ENCODE data around the gene GMPPB. TPM values are rescaled to one million over a fixed set of nuclear protein-coding genes. Genes with fewer than 3 reads are reported as not detected.

GMPPB gene
- total RNA-seq, 3 donors from 2014 or later = 17.4 to 40.0 (median 21.2) TPM

DNA sequence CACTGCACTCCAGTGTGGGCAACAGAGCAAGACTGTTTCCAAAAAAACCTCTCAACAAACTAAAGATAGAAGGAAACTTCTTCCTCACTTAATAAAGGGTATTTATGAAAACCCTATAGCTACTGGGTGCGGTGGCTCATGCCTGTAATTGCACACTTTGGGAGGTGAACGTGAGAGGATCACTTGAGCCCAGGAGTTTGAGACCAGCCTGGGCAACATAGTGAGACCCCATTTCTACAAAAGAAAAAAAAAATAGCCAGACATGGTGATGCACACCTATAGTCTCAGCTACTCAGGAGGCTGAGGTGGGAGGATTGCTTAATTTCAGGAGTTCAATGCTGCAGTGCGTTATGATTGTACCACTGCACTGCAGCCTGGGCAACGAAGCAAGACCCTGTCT lies 40.2 kb upstream of the GMPPB start:
- Histone ChIP-seq H3K4me3 (no peak overlapping the region), H3K36me3 (no peaks in the 10 kb centered on the region), H3K27ac (no peak overlapping the region), H3K27me3 (no peaks in the 10 kb centered on the region), H3K9me3 (no peaks in the 10 kb centered on the region), H3K4me1 (no peaks in the 10 kb centered on the region)
- intact Hi-C loops (cut with DNase I; ENCODE audit: low total_unique reads) = no loop called here
- DNase-seq (ENCODE audit: low spot score in 2 of 2) = no peak
- TF ChIP-seq POLR2A (IDR thresholded peaks at IDR 0.05) (no peak), POLR2AphosphoS5 (IDR thresholded peaks at IDR 0.05) (no peak)
- TF ChIP-seq, protein P1, sequence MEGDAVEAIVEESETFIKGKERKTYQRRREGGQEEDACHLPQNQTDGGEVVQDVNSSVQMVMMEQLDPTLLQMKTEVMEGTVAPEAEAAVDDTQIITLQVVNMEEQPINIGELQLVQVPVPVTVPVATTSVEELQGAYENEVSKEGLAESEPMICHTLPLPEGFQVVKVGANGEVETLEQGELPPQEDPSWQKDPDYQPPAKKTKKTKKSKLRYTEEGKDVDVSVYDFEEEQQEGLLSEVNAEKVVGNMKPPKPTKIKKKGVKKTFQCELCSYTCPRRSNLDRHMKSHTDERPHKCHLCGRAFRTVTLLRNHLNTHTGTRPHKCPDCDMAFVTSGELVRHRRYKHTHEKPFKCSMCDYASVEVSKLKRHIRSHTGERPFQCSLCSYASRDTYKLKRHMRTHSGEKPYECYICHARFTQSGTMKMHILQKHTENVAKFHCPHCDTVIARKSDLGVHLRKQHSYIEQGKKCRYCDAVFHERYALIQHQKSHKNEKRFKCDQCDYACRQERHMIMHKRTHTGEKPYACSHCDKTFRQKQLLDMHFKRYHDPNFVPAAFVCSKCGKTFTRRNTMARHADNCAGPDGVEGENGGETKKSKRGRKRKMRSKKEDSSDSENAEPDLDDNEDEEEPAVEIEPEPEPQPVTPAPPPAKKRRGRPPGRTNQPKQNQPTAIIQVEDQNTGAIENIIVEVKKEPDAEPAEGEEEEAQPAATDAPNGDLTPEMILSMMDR (IDR thresholded peaks at IDR 0.05) = no peak

DNA sequence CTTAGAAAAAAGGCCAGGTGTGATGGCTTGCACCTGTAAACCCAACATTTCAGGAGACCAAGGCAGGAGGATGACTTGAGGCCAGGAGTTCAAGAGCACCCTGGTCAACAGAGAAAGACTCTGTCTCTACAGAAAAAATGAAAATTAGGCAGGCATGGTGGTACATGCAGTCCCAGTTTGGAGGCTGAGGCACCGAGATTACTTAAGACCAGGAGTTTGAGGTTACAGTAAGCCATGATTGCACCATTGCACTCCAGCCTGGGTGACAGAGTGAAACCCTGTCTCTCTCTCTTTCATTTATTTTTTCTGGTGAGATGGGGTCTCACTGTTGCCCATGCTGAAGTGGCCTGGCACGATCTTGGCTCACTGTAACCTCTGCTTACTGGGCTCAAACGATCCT lies 37.9 kb upstream of the GMPPB start:
- no peaks in the 10 kb centered on the region for H3K9me3 ChIP-seq
- DNase-seq (ENCODE audit: low spot score in 2 of 2) = no peak
- H3K27me3 ChIP-seq = no peaks in the 10 kb centered on the region
- no peak overlapping the region for H3K27ac ChIP-seq
- H3K4me1 ChIP-seq = no peaks in the 10 kb centered on the region
- H3K4me3 ChIP-seq = no peak overlapping the region
- intact Hi-C loops (cut with DNase I; ENCODE audit: low total_unique reads) = no loop called here
- TF ChIP-seq, protein P1 (IDR thresholded peaks at IDR 0.05) = no peak
- TF ChIP-seq POLR2AphosphoS5 (IDR thresholded peaks at IDR 0.05) (no peak), POLR2A (IDR thresholded peaks at IDR 0.05) (no peak)
- no peaks in the 10 kb centered on the region for H3K36me3 ChIP-seq

- no peaks in the 10 kb centered on the region for H3K36me3 ChIP-seq
- no peaks in the 10 kb centered on the region for H3K9me3 ChIP-seq
- H3K4me1 ChIP-seq = no peaks in the 10 kb centered on the region
- TF ChIP-seq POLR2A (IDR thresholded peaks at IDR 0.05) (no peak), POLR2AphosphoS5 (IDR thresholded peaks at IDR 0.05) (no peak)
- TF ChIP-seq, protein P1 (IDR thresholded peaks at IDR 0.05) = no peak
- intact Hi-C loops (cut with DNase I; ENCODE audit: low total_unique reads) = no loop called here
- H3K27ac ChIP-seq = no peak overlapping the region
- no peaks in the 10 kb centered on the region for H3K27me3 ChIP-seq
- H3K4me3 ChIP-seq = no peak overlapping the region
- DNase-seq (ENCODE audit: low spot score in 2 of 2) = no peak
These were observed 35.5 kb upstream of the GMPPB start for GRCh38 chr3:49759226-49759625.

DNA sequence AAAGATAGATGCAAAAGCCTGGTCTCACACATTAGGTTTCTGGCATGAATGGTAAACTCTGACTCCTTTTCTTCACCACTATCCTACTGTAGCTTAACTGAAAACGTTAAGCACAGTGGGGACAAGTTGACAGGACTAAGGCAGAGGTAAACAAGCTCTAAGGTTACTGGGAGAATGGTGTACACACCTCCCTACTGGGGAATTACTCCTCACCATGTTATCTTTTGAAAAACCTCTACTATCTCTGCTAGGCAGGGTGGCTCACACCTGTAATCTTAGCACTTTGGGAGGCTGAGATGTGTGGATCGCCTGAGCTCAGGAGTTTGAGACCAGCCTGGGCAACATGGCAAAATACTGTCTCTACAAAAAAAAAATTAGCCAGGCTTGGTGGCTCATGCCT lies 33.4 kb upstream of the GMPPB start:
- H3K4me3 ChIP-seq = no peak overlapping the region
- DNase-seq (ENCODE audit: low spot score in 2 of 2) = no peak
- intact Hi-C loops (cut with DNase I; ENCODE audit: low total_unique reads) = no loop called here
- no peaks in the 10 kb centered on the region for H3K9me3 ChIP-seq
- TF ChIP-seq POLR2AphosphoS5 (IDR thresholded peaks at IDR 0.05) (no peak), POLR2A (IDR thresholded peaks at IDR 0.05) (no peak)
- TF ChIP-seq, protein P1 (IDR thresholded peaks at IDR 0.05) = no peak
- H3K27ac ChIP-seq = no peak overlapping the region
- no peaks in the 10 kb centered on the region for H3K27me3 ChIP-seq
- H3K36me3 ChIP-seq = no peaks in the 10 kb centered on the region
- no peaks in the 10 kb centered on the region for H3K4me1 ChIP-seq

- no peaks in the 10 kb centered on the region for H3K27me3 ChIP-seq
- TF ChIP-seq, protein P1 (IDR thresholded peaks at IDR 0.05) = no peak
- TF ChIP-seq POLR2A (IDR thresholded peaks at IDR 0.05) (no peak), POLR2AphosphoS5 (IDR thresholded peaks at IDR 0.05) (no peak)
- intact Hi-C loops (cut with DNase I; ENCODE audit: low total_unique reads) = no loop called here
These were observed 32.3 kb upstream of the GMPPB start for GRCh38 chr3:49756036-49756435.

More at GRCh38 chr3:49756036-49756435, 32.3 kb upstream of the GMPPB start:
- no peak overlapping the region for H3K27ac ChIP-seq
- H3K4me3 ChIP-seq = no peak overlapping the region
- no peaks in the 10 kb centered on the region for H3K9me3 ChIP-seq
- no peaks in the 10 kb centered on the region for H3K36me3 ChIP-seq
- no peaks in the 10 kb centered on the region for H3K4me1 ChIP-seq
- DNase-seq (ENCODE audit: low spot score in 2 of 2) = no peak
